GM18526 (cell line): ENCODE results near the gene CEBPZ.

Source experiments
- POLR2A ChIP-seq: IDR thresholded peaks from 3 replicates; pipeline ENCODE4 v1.6.1; 2011; ENCODE audit not compliant: insufficient read length; ENCODE audit errors: extremely low read depth

The CEBPZ gene

GRCh38 chr2:37231241-37232130 is at the start of gene CEBPZ, which contains the start of gene NDUFAF7:
CEBPZ (minus strand) TSS chr2:37231596; CDS start chr2:37231567, 29 bp downstream.
NDUFAF7 (plus strand) TSS chr2:37231658; CDS start chr2:37231706, 48 bp downstream.
- peak; percentile 91 for TF ChIP-seq POLR2A

GRCh38 chr2:37276291-37276690 is 44.9 kb upstream of the CEBPZ start:
- no peak for TF ChIP-seq POLR2A

- TF ChIP-seq POLR2A: no peak
Observed at GRCh38 chr2:37274359-37274965, 43.1 kb upstream of the CEBPZ start.

- no peak for TF ChIP-seq POLR2A
Observed at GRCh38 chr2:37271376-37272067, 40.1 kb upstream of the CEBPZ start.

GRCh38 chr2:37268111-37268510 is 36.7 kb upstream of the CEBPZ start:
- TF ChIP-seq POLR2A: no peak

- TF ChIP-seq POLR2A: no peak
Observed at GRCh38 chr2:37267685-37268084, 36.3 kb upstream of the CEBPZ start.

- TF ChIP-seq POLR2A: no peak
Observed at GRCh38 chr2:37263839-37264238, 32.4 kb upstream of the CEBPZ start.

GRCh38 chr2:37262522-37262921 is 31.1 kb upstream of the CEBPZ start:
- no peak for TF ChIP-seq POLR2A

- TF ChIP-seq POLR2A: no peak
Observed at GRCh38 chr2:37250869-37251740, 19.7 kb upstream of the CEBPZ start.

- no peak for TF ChIP-seq POLR2A
Observed at GRCh38 chr2:37246205-37246604, 14.8 kb upstream of the CEBPZ start.

- TF ChIP-seq POLR2A: no peak
Observed at GRCh38 chr2:37244755-37245154, 13.4 kb upstream of the CEBPZ start.

- TF ChIP-seq POLR2A: no peak
Observed at GRCh38 chr2:37244017-37244416, 12.6 kb upstream of the CEBPZ start.

- no peak for TF ChIP-seq POLR2A
Observed at GRCh38 chr2:37243435-37243834, 12.0 kb upstream of the CEBPZ start.

- TF ChIP-seq POLR2A: no peak
Observed at GRCh38 chr2:37232131-37232933, 936 bp upstream of the CEBPZ start.
